GM18951 (cell line): Measurements from ENCODE around the gene DAB2IP.

Experiments
- POLR2A ChIP-seq: IDR thresholded peaks from 4 replicates; pipeline ENCODE4 v1.6.1; 2011; ENCODE audit warnings: mild to moderate bottlenecking; ENCODE audit not compliant: insufficient read length, insufficient read depth; ENCODE audit errors: extremely low read depth
- in situ Hi-C: fragments of 300-500 bp; cut with MboI; formaldehyde crosslinking; loops from one replicate; pipeline ENCODE4 v1.12.0; 2022; ENCODE audit warnings: low sequenced_read_pairs, mixed read lengths, inconsistent platforms; ENCODE audit not compliant: unreplicated experiment

The DAB2IP gene

DNA sequence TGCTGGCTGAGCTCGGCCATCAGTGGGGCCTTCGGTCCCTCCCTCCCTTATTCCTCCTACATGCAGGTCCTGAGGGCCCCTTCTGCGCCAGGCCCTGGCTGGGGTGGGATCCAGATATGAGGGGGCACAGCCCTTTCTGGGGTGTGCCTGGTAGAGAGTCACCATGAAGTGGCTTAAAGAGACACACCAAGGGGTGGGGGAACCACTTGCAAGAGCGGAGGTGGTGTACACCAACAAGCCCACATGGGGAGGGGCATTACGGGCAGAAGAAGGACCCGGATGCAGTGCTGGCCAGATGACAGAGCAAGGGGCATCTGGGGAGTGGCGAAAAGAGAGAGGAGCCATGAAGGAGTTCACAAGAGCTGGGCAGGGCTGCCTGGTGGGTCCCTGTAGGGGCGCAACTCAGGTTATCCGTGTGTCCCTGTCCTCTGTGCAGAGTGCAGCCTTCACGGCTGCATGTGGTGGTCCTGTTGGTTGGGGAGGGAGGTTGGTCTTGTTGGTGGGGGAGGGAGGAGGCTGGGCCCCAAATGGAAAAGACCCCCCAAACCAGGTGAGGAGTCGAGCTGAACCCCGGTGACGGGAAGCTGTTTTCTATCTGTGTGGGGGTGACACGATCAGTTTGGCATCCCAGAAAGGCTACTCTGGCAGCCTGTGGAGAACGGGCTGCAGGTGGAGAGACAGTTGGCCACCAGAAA is 158.1 kb downstream of the DAB2IP start:
- TF ChIP-seq POLR2A: no peak
- in situ Hi-C loops: no loop called here

DNA sequence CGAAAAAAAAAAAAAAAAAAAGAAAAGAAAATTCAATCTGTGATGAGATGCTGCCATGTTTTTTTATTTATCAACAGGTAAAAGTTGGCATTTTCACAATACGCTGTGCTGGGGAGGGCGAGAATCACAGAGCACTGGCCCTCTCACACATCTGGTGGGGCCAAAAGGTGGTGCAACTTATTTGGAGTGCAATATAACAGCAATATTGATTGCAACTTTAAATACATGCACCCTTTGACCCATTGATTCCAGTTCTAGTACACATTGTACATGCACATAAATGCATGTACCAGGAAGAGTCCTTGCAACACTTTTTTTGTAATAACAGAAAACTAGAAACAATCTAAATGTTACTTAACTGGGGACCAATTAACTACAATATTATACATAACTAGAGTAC is 159.1 kb downstream of the DAB2IP start:
- in situ Hi-C loops: no loop called here

DNA sequence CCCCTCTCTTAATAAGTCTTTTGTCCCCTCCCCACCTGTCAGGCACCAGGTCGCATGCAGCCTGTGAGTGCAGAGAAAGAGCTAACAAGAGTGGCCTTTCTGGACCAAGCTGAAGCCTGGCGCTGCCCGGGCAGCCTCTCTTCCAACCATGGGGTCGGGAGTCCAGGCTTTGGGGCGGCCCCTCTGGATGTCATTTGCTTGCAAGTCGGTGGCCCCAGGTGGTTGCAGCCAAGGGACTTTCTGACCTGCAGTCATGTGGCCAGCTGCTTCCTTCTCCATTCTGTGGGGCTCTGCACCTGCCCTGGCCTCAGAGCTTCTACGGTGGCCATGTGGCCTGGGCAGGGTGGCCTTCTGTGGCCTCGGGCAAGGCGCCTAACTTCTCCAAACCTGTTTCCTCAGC is 159.7 kb downstream of the DAB2IP start:
- TF ChIP-seq POLR2A: no peak
- in situ Hi-C loops: no loop called here

More for the DNA sequence above, 159.1 kb downstream of the DAB2IP start:
- no peak for TF ChIP-seq POLR2A

DNA sequence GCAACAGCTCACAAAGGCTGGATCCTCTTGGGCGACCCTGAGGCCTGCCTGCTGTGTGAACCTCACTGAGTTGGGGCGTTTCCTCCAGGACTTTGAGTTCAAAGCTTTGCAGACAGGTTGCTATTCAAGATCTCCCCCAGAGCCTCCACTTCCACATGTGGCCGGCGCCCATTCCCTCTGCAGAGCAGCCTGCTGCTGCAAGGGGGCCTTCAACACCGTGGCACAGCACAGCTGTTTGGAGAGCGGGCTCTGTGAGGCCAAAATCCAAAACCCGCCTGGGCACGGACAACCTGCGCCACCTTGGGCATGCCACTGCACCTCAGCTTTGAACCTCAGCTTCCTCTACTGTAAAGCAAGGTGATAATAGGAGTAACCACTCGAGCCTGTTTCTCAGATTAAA is 160.3 kb downstream of the DAB2IP start:
- in situ Hi-C loops: no loop called here

DNA sequence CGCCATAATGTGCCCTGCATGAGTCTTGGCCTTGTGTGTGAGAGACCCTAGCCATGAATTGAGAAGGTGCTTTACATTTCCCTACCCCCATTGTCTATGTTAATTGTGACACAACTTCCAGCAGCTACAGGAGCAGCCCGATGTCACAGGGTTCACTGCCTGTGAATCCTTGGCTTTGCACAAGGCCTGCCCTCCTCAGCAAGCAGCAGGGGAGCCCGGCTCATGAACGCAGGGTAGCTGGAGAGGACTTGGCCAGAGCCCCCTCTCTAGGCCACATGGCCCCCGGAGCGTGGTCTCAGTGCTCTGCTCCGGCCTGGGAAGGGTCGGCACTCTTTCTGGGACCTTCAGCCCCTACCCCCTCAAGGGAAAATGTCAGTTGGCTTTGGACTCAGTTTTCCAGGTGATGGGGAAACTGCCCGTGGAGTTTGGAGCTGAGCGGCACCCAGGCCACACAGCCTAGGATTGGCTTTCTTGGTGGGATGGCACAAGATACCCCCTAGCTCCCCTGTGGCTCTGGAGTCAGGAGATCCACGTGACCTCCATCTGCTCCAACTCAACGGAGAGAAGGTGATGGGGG is 160.8 kb downstream of the DAB2IP start:
- in situ Hi-C loops: no loop called here
- TF ChIP-seq POLR2A: no peak

More for the DNA sequence above, 160.3 kb downstream of the DAB2IP start:
- no peak for TF ChIP-seq POLR2A

DNA sequence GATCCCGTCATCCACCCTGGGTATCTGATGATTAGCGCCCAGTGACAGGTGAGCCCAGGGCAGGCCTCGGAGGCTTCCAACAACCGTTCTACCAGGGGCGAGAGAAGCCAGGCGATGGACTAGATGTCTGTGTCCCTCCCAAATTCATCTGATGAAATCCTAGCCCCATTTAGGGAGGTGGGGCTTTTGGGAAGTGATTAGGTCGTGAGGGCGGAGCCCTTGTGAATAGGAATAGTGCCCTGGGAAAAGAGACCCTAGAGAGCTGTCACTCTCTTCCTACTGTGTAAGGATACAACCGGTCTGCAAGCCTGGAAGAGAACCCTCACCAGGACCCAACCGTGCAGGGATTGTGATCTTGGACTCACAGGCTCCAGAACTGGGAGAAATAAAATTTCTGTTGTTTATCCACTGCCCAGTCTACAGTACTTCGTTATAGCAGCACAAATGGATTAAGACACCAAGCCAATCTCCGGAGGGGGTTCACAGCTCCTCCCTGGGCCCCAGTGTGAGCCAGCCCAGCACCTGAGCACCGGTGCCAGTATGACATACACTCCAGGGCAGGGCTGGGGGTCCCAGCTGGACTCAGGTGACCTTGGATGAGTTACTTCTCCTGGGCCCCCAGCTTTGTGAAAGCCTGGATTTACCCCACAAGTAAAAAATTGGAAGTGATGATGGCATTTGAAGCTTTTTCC is 162.2 kb downstream of the DAB2IP start:
- no peak for TF ChIP-seq POLR2A
- in situ Hi-C loops: no loop called here

DNA sequence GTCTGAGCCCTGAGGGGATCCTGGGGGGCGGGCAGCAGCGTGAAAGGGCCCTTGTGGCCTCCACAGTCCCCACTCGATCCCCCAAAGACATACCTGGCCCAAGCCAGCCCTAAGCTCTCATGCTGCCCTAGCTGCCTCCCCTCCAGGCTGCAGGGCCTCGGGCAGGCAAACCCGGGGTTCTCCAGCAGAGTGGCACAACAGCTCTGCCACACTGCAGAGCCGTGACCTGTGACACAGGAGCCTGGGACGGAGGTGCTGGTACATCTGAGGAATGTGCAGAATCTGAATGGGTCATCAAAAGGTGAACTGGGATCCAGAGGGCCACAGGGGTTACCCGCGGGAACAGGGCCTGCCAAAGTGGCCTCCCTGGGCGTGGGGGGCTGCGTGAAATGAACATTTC is 163.2 kb downstream of the DAB2IP start:
- in situ Hi-C loops: no loop called here
- no peak for TF ChIP-seq POLR2A

DNA sequence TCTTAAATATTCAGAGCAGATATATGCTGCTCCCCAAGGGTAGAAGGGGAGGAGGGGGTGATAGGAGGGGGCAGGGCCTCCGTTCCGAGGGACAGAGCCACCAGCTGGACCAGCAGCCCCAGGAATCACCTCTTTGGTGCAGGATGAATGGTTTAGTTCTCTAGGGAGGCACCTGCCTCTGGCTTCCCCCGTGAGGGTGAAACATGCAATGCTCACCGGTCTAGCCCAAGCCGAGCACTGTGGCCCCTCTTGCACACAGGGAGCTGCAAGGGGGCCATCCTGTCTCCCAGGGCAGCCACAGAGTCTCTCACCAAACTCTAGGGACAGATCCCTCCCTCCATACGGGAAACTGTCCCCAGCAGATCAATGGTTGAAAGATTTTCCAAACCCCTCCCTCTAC is 163.7 kb downstream of the DAB2IP start:
- TF ChIP-seq POLR2A: no peak
- in situ Hi-C loops: no loop called here

DNA sequence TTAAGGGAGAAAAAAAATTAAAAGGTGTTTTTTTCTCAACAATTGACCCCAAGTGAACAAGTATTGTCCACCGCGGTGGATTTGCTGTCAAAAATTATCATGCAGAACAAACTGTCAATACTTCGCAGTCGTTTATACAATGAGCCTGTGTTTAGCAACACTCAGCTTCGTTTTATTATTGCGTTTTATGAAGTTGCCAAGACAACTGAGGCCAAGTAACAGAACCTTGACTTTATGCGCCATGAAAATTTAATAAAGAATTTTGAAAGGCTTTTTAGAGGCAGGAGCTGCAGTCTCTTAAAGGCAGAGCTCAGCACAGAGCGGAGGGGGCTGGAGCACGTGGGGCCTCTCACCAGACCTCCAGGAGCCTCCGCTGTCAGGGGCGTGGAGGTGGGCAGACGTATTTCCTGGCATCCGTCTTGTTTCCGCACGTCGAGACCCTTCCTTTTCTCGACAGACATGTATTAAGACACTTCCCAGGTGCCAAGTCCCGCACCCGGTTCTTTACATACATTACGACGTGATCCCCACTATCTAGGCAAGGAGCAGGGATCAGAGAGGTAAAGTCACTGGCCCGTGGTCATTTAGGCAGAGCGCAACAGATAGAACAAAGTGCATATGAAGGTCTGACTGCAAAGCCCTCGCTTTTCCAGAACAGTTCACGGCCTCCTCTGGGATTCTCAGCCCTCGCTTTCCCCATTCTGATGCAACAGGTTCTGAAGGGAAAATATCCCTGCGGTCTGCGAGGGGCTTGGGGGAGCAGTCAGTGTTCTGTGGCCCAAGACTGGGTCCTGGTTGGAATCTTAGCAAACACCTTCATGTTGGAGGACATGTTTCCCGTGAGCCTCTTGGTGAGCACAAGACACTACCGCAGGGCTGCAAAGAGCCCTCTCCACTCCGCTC is 164.4 kb downstream of the DAB2IP start:
- in situ Hi-C loops: no loop called here
- no peak for TF ChIP-seq POLR2A

DNA sequence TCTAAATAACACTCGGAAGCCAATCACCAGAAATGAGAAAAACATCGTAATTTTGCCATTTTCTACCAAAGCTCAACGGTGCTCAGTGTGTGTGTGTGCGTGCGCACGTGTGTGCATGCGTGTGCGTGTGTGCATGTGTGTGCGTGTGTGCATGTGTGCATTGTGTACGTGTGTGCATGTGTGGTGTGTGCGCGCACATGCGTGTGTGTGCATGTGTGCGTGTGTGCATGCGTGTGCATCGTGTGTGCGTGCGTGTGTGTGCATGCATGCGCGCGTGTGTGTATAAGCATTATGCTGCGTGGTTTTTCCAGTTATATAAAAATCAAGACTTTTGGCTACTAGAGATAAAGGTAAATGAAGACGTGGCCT is 165.0 kb downstream of the DAB2IP start:
- TF ChIP-seq POLR2A: no peak
- in situ Hi-C loops: no loop called here

DNA sequence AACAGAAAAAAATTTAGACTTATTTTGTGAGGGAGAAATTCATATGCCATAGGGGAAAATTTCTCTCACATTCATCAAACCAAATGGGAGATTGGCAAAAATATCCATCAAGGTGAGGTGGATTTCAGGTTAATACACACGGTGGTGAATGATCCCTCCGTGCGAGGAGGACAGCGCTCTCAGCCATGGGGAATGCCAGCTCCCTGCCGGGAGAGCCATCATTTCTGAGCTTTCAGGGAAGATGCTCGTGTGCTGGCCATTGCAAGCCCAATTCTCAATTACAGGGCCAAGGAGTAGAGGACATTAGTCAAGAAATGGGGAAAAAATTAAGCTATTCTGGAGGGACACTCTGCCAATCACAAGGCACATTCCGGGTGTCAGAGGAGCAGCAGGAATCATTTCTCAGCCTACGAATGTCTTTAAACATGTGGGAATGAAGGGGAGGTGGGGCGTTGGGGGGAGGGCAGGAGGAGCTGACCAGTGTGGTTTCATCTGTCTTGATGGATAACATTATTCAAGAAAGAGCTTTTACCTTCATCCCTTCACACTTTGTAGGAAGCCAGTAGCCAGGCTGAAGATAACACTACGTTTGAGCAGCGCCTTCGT is 165.5 kb downstream of the DAB2IP start:
- in situ Hi-C loops: no loop called here
- TF ChIP-seq POLR2A: no peak

DNA sequence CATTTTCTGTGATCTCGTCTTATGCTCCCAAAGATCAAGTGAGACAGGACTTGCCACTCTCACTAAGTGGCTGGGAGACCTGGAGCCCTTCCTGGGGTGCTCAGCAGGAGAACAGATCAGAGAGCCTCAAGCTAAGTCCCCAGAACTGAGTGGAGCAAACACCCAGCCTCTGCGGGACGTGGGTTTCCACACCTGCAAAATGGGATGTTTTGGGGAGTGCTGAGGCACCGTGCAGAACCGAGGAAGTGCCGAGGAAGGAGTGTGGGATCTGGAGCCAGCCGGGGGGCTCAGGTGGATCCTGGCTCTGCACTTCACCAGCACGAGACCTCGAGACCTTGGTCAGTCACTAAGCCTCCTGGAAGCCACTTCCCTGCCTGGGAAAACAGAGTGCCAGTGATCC is 166.0 kb downstream of the DAB2IP start:
- no peak for TF ChIP-seq POLR2A
- in situ Hi-C loops: no loop called here
